ENCODE data around the gene SMIM11.
"Not testable (repeated sequence)": the region's sequence is repeated elsewhere in the genome, so short reads cannot be mapped to it uniquely, and the experiment has no call there.

Gene SMIM11

DNA sequence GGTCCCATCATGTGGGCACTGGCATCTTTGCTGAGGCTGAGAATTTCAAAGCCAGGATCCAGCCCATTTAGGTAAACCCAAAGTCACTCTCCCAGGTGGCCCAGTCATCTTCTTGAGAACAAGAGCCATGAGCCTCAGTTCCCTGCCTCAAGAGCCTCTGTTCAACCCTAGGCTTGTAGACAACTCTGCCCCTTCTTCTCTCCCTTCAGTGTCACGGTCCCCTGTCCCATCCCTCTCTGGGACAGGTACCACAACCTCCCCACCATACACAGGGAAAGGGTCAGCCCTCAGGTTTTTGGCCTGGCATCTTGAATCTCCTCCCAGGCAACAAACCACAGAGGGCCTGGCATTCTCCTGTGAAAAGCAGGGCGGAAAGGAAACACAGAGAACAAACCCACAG is 30.4 kb downstream of the SMIM11 start:
- H3K4me3 ChIP-seq (ENCODE audit: low read depth, low read length), result not testable (repeated sequence)

- not testable (repeated sequence) for H3K4me3 ChIP-seq (ENCODE audit: low read depth, low read length)
Observed at GRCh38 chr21:34406102-34406501, 30.8 kb downstream of the SMIM11 start.

- H3K4me3 ChIP-seq (ENCODE audit: low read depth, low read length), result not testable (repeated sequence)
Observed at GRCh38 chr21:34406676-34407075, 31.4 kb downstream of the SMIM11 start.

DNA sequence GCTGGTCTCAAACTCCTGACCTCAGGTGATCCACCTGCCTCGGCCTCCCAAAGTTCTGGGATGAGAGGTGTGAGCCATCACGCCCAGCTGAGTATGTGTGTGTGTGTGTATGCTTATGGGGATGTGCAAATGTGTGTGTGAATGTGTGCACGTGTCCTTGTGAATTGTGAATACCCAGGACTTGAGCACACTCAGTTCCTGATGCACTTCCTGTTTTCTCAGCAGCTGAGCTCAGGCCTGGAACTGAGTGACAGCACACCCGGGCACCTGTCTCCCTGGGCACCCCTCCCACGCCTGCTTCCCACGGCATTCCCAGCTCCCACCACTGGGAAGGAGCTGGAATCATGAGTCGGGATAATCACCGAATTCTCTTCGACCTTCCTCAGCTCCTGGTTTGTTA is 32.0 kb downstream of the SMIM11 start:
- not testable (repeated sequence) for H3K4me3 ChIP-seq (ENCODE audit: low read depth, low read length)

DNA sequence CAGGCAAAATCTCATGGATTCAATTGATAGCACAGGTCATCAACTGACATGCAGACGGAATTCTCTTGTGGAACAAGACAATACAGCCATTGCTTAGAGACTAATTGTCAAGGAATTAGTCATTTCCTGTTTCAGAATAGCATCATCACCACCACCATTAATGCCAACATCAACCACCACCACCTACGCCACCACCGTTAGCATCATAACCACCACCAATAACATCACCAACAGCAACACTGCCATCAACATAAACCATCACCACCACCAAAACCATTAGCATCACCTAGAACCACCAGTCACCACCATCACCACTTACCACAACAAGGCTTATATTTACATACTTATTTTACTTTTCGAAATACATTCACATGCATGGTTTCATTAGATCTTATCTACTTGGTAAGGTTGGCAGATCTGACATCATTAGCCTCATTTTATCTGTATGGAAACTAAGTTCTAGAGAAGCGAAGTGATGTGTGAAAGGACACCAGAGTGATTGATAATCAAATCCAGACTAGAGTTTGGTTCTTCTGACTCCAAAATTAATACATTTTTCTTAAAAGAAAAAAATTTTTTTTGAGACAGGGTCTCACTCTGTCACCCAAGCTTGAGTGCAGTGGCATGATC is 42.3 kb downstream of the SMIM11 start:
- not testable (repeated sequence) for H3K4me3 ChIP-seq (ENCODE audit: low read depth, low read length)

DNA sequence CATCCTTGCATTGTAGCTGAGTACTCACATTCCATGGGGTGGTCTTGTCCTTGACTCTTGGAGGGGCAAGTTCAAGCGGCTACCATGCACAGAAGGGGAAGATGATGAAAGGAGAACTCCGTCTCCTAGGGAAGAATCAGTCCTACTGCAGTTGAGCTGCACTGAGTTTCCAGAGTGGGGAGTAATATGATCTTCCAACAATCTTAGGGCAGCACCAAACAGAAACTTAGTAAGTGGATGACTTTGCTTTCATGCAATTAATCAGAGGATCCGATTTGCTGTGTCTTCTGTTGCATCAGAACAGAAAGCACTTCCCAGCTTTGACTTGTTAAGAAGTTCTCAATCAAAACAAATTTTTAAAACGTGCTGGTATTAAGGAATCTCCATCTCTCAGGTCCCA is 48.5 kb downstream of the SMIM11 start, which contains the start of gene SMIM34:
TSS of gene SMIM34 (minus strand) at position 147 of the 400 bp plus-strand sequence. CDS start at position 35, 112 bp downstream.
- H3K4me3 ChIP-seq (ENCODE audit: low read depth, low read length), result not testable (repeated sequence)

- H3K4me3 ChIP-seq (ENCODE audit: low read depth, low read length), result not testable (repeated sequence)
Observed at GRCh38 chr21:34427339-34427738, 52.0 kb downstream of the SMIM11 start.

GRCh38 chr21:34428441-34428840 is 53.1 kb downstream of the SMIM11 start:
- H3K4me3 ChIP-seq (ENCODE audit: low read depth, low read length), result not testable (repeated sequence)

DNA sequence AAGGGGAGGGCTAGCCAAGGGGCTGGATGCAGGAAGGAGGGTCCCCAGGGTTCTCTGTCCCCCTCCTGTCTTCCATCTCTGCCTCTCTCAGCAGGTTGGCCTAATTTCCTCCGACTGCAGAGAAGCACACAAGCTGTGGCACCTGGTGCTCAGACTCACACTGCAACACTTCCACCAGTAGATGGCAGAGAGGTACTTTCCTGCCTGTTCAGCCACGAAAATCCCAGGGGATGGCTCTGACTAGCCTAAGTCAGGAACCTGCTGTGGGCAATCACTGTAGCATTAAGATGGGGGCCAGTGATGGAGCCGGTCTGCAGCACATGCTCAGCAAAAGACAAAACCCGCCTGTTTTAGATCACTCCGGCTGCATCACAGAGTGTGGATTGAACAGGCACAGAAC is 54.4 kb downstream of the SMIM11 start:
- not testable (repeated sequence) for H3K4me3 ChIP-seq (ENCODE audit: low read depth, low read length)
